DMS153 treated with DMSO at 0.1 percent for 48 hours (cell line): ENCODE data around the gene RPL18.

Experiments used
- DNase-seq: peaks from one replicate; lab custom pipeline; 2025; ENCODE audit not compliant: unreplicated experiment; lab: John Stamatoyannopoulos, UW

RPL18 gene

DNA sequence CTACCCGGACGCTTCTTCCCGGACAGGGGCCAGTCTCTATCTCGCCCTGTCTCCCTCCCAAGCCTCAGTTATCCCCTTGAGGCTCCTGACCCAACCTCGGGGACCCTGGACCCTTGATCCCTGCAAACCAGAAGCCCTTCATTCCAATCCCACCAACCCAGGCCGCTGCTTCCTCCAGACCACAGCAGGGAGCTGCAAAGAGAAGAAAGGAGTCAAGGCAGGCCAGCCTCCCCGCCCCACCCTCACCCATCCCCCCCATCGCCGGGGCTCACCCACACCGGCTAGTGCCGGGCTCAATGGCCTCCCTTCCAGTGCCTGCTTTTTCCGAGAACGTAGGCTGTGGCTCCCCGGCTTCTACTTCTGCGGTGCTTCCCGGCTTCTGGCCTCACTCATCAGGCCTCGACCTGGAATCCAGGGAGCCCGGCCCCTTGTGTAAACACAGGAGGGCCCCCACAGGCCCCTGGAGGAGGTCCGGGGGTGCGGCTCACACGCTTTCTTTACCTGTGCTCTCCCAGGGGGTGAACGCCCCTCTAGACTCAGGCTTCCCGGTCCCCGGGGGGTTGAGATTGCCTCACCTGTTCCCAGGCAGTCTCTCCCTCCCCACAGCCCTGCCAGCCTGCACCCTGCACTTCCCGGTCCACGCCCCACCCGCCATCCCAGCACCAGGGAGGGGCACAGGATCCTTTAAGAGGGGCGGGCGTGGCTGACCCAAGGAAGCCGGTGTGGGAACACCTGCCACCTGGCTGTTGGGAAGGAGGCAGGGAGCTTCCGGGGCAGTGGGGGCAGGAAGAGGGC, 4.3 kb downstream of the RPL18 start, which contains the start of gene FAM83E:
Gene FAM83E (minus strand): TSS at position 641 of the 795 bp plus-strand sequence. CDS start 1,704 bp downstream, outside the sequence.
- peak; percentile 82 for DNase-seq

DNA sequence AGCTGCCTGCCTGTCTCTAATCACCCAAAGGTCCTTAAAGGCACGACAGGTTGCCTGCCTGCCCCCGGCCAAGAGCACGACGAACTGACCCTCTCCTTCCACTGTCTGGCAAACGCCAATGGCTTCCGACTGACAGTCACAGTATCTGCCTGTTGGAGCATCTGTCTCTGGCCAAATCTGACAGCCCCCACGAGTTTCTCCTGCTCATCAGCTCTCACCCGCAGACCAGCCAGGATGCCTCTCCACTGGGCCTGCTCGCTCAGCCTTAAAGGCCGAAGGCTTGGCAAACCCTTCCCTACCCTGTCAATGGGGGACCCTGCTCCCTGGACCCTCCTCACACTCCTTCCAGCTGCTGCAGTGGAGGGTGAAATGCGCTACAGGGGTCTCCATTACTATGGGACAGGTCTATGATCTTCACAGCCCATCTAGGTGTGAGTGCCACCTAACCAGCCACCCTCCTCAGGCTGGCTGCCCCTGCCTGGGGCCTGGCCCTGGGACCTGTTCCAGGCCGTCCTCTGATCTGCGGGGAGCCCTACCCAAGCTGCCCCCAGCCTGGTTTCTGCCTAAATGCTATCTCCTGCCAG, 5.0 kb downstream of the RPL18 start:
- no peak for DNase-seq

DNA sequence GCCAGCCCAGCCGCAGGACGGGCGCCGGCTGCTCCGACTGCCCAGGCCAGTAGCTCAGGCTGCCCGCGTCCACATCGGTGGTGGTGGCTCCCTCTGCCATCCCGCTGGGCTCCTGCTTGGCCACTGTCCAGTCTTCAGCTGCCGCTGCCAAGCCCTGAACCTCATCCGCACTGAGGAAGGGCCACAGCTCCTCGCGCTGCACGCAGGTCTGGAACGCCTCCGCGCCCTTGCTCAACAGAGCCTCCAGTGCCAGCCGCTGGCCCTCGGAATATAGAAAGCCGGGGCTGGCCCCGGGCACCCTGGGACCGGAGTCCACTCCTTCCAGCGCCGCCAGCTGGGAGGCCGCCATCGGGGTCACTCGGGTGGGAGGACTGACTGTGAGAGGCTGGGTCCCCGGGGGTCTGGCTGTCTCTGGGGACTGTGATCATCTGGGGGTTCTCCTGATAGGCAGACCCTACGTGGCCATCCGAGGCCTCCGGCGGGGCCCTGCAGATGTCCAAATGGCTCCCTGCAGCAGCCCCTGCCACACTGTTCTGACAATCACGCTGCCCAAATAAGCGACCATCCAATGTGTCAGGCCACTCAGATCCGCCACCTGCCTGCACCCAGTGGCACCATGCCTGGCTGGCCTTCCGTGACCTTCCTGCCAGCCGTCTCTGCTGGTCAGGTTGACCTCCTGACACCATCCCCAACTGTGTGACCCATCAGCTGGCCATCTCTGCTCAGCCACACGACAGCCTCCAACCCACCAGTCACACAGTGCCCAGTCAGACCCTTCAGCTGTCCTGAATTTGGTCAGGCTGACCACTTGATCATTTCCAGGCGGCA, 5.7 kb downstream of the RPL18 start:
- DNase-seq, result no peak

DNA sequence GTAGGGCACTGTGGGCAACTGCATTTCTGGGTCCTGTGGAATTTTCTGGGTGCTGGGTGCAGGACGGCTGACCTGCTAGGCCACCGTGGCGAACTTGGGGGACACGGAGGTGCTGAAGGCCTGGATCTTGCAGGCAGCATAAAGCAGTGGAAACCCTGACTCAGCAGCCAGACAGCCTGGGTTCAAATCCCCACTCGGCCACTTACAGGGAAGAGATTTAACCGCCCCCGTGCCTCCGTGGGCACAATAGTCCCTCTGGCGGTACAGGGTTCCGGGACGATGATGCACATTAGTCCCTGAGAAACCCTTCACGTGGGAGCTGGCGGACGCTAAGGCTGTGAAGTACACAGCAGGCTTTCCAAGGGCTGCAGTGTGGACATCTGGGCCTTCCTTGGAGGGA, 7.1 kb downstream of the RPL18 start:
- no peak for DNase-seq

DNA sequence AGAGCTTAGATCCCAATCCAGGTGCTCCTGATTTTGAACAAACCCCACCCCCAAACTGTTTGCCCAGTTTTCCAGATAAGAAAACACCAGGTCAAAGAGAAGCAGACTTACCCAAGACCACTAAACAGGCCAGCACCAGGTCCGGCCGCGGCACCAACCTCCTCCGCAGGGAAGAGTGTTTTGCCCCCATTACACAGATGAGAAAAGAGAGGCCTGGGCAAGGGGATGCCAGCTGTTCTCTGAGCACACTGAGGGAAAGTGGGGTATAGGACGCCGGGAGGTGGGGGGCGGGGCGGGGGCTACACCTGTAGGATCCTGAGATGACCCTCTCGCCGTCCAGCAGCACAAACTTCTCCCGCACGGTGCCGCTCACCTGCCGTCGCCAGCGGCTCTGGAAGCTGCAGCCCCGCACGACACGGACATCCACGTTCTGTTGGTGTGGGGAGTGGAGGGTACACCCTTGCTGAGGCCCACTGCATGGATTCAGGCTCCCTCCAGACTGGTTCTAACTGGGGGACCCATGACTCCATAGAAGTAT, 9.3 kb downstream of the RPL18 start:
- no peak for DNase-seq

DNA sequence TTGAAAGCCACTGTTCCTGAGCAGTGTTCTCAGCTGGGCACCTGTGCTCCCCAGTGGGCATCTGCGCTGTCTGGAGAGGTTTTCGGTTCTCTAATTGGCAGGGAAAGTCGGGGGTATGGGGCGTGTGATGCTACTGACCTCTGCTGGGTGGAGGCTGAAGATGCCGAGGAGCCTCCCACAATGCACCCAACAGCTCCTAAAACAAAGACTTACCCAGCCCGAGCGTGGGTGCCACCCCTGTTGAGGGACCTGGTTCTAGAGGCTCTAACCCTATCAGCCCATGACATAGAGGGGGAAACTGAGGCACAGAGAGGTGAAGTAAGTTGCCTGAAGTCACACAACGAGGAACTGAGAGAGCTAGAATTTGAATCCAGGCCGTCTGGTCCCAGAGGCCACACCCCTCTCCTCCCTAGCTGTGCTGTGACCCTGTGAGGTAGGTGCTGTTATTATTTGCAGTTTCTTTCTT, 10.1 kb downstream of the RPL18 start:
- DNase-seq, result no peak

DNA sequence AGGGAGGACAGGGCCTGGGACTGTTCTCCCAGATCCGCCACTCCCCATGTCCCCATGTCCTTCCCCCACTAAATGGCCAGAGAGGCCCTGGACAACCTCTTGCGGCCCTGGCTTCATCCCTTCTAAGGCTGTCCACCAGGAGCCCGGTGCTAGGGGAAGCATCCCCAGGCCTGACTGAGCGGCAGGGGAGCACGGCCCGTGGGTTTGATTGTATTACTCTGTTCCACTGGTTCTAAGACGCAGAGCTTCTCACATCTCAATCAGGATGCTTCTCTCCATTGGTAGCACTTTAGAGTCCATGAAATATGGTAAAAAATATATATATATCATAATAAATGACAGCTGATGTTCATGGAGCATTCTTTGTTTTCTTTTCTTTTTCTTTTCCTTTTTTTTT, 11.6 kb downstream of the RPL18 start:
- DNase-seq, result no peak

DNA sequence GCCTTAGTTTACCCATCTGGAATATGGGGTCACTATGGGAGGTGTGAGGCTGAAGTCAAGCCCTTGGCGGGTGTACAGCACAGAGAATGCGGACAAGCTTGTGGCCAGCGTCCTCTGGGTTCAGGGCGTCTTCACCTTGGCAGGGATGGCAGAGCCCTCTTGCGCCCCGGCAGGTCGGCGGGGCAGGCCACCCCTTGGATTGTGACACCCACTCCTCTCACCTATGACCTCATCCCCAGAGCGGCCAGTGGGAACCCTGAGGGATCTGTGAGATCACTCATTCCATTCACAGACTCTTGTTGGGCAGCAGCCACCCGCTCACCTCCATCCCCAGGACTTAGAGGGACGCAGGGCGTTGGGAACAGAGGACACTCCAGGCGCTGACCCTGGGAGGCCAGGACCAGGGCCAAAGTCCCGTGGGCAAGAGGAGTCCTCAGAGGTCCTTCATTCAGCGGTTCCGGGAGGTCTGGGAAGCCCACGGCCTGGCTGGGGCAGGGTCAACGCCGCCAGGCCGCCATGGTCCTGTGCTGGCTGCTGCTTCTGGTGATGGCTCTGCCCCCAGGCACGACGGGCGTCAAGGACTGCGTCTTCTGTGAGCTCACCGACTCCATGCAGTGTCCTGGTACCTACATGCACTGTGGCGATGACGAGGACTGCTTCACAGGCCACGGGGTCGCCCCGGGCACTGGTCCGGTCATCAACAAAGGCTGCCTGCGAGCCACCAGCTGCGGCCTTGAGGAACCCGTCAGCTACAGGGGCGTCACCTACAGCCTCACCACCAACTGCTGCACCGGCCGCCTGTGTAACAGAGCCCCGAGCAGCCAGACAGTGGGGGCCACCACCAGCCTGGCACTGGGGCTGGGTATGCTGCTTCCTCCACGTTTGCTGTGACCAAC, 12.3 kb downstream of the RPL18 start, which contains the start of gene SPACA4:
Gene SPACA4 (plus strand): TSS at position 280 of the 896 bp plus-strand sequence. CDS start 237 bp downstream, at position 517.
- DNase-seq, result no peak

DNA sequence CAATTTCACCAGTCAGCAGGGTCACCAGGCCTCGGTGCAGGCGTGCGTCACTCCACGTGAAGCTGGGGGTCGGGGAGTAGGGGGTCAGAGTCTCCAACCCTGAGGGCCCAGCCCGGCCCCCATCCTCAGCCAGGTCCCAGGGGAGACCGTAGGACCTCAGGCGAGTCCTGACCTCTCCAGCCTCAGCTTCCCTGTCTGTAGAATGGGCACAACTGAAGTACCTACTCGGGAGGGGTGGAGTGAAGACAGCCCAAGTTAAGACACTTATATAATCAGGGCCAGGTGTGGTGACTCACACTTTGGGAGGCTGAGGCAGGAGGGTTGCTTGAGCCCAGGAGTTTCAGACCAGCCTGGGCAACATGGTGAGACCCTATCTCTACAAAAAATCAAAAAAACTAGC, 15.1 kb downstream of the RPL18 start:
- DNase-seq, result no peak

DNA sequence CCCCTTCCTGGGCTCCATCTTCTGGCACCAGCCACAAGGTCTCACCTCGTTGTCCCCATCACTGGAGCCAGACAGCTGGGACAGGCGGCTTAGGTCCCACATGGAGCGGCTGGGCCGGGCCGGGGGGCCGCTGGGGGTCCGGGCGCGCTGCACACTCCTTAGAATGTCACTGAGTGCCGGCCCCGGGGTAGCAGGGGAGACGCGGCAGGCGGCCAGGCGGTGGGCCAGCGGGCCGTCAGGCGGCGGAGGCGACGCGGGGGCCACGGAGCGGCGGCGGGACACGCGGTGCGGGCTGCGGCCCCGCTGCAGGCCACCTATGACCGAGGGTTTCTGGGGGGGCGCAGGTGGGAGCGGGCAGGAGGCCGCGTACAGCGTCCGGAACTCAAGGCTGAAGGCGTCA, 15.5 kb downstream of the RPL18 start:
- DNase-seq, result no peak

DNA sequence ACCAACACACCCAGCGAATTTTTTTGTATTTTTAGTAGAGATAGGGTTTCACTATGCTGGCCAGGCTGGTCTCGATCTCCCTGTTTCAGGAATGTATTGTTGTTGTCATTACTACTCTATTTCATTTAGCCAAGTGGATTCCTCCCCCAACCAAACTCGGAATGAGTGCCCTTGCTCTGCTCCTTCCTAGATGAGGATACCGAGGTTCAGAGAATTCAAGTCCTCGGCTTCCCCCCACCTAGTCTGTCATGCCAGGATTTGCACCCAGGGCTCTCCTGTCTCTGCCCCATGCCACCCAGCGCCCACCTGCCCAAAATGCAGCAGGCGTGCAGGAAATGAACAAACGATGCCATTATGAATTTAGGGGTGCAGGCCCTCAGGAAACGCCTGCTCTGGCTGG, 16.0 kb downstream of the RPL18 start:
- DNase-seq, result no peak

DNA sequence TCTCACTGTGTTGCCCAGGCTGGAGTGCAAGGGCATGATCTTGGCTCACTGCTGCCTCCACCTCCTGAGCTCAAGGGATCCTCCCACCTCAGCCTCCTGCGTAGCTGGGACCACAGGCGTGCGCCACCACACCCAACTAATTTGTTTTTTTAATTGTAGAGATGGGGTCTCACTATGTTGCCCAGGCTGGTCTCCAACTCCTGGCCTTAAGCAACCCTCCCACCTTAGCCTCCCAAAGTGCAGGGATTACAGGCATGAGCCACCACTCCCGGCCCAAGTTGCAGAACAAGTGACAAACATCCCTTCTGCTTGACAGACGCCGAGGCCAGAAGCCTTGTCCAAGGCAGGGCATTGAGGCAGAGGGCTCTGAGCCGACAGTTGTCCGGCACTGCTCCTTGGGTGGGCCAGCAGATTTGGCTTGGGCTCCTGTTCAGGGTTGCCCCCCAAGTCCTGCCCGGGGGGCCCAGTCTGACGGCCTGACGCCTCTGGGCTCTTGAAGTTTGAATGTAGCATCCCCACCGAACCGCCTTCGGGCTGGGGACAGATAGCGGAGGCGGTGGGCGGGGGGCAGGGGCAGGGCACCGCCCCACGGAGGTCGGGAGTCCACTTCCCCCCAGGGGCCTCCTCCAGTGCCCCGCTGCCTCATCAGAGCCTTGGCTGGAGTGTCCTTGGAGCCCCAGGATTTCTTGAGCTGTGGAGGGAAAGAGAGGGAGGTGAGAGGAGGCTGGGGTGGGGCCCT, 18.1 kb downstream of the RPL18 start:
- no peak for DNase-seq

DNA sequence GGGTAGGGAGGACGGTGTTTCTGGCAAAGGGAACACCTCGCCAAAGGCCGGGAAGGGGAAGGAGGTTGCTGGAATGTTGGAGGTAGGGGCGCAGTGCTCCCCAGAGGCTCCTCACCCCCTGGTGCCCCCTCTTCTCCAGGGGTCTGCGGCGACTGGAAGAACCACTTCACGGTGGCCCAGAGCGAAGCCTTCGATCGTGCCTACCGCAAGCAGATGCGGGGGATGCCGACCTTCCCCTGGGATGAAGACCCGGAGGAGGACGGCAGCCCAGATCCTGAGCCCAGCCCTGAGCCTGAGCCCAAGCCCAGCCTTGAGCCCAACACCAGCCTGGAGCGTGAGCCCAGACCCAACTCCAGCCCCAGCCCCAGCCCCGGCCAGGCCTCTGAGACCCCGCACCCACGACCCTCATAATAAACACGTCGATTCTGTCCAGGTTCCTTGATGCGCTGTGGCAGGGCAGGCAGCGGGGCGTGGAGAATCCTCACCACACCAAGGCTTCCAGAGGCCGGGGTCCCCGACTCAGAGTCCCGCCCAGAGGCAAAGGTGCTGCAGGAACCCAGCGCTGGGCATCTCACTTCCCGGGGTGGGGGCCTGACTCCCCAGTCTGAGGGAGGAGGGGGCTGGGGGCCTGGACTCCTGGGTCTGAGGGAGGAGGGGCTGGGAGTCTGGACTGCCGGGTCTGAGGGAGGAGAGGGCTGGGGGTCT, 19.8 kb downstream of the RPL18 start:
- DNase-seq, result no peak

DNA sequence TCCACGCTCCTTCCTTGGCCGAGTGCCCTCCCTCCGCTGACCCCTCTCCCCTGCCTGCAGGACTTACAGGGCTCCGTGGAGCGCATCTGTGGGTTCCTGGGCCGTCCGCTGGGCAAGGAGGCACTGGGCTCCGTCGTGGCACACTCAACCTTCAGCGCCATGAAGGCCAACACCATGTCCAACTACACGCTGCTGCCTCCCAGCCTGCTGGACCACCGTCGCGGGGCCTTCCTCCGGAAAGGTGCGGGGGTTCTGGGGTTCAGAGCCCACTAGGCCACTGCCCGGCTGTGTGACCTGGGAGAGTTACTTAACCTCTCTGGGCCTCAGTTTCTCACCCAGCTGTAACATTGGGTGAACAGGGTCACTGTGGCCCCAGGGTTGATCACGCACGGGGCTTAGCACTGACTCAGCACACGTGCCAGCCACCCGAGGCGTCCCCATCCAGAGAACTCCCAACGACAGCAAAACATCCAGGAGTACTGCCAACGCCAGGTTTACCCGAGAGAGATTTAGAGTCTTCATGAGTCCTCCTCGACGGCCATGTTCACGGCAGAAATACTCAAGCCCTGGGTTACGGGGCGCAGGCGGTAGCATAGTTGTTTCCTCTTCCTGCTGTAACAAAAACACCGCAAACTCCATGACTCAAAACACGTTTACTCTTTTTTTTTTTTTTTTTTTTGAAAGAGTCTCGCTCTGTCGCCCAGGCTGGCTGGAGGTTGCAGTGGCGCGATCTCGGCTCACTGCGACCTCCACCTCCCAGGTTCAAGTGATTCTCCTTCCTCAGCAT, 22.1 kb downstream of the RPL18 start:
- DNase-seq, result no peak

DNA sequence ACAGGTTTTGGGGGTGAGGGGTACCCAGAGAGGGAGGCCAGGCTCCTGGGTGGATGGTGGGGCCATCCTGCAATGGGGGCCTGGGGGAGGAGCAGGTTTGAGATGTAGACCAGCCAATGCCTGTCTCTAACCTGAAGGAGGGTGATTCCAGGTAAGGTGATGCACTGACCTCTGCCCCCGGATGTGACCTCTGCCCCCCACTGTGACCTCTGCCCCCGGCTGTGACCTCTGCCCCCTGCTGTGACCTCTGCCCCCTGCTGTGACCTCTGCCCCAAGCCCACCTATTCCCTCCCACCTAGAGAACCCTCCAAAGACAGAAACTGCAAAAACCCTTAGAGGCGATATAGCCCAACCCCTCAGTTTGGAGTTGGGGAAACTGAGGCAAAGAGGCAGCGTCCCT, 22.7 kb downstream of the RPL18 start:
- DNase-seq, result no peak

DNA sequence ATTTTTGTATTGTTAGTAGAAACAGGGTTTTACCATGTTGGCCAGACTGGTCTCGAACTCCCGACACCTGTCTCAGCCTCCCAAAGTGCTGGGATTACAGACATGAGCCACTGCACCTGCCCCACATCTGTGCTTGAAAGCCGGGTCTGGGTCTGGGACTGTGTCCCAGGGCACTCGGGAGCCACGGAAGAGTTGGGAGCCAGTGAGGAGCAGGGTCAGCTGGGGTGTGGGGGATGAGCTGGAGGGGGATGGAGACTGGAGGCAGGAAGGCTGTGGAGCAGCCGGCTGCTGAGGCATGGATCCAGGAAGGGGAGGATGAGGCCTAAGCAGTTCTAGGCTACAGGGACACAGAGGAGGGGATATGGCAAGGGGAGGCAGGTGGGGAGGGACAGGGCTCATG, 23.1 kb downstream of the RPL18 start:
- no peak for DNase-seq

DNA sequence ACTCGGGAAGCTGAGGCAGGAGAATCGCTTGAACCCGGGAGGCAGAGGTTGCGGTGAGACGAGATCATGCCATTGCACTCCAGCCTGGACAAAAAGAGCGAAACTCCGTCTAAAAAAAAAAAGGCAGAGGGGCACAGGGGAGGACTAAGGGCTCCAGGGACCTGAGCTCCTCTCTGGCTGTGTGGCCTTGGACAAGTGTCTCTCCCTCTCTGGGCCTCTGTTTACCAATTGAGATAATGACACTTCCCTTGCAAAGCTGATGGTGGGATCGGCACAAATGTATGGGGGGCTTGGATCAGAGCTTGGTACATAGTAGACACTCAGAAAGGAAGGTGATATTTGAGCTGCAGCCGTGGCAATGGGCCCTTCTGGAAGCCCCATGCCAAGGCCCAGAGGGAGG, 23.8 kb downstream of the RPL18 start:
- no peak for DNase-seq

DNA sequence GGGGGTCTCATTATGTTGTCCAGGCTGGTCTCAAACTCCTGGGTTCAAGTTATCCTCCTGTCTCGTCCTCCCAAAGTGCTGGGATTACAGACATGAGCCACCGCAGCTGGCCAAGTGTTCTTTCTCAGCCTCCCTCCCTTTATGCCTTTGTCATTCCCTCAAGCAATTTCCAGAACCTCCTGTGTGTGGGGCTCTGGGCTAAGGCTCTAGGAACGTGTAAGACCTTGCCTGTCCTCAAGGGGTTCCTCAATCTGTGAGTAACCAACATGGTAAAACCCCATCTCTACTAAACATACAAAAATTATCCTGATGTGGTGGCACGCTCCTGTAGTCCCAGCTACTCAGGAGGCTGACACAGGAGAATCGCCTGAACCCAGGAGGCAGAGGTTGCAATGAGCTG, 28.0 kb downstream of the RPL18 start:
- DNase-seq, result no peak
